HEK293 (cell line): ENCODE results near the gene SLC25A44.

Experiments used
- CTCF ChIA-PET: fragments of 350-600 bp; formaldehyde crosslinking; extraction: SDS; loops from one replicate; lab custom pipeline; 2021; ENCODE audit warnings: antibody characterized with exemption; lab: Yijun Ruan, JAX
- POLR2A ChIA-PET: fragments of 300-600 bp; formaldehyde crosslinking; extraction: SDS; loops from one replicate; lab custom pipeline; 2020; ENCODE audit warnings: antibody characterized with exemption, inconsistent platforms; lab: Yijun Ruan, JAX
- H3K27ac ChIP-seq: fragments of 200-500 bp; sonication (Bioruptor generic); 2 replicates; pipeline ENCODE4 v1.5.1; 2014; ENCODE audit warnings: low read depth, low read length, control low read depth, inconsistent platforms; ENCODE audit errors: extremely low read depth
- H3K36me3 ChIP-seq, 2 experiments: fragments of 200-500 bp in 1 of 2; sonication (Bioruptor generic) in 1 of 2; 1 replicate in 1 of 2; 2 replicates in 1 of 2; pipeline ENCODE4 v1.5.1; 2014 to 2017; ENCODE audit warnings: inconsistent platforms in 2 of 2, low read length in 2 of 2; ENCODE audit not compliant: control insufficient read depth in 2 of 2, insufficient read depth in 1 of 2
- H3K4me1 ChIP-seq: fragments of 200-500 bp; sonication (Bioruptor generic); 2 replicates; pipeline ENCODE4 v1.5.1; 2014; ENCODE audit warnings: mild to moderate bottlenecking, low read length, inconsistent platforms; ENCODE audit not compliant: control insufficient read depth, insufficient read depth
- H3K4me3 ChIP-seq: 2 replicates; pipeline ENCODE4 v1.5.1; 2011; ENCODE audit warnings: low read depth, mild to moderate bottlenecking, control low read depth, low read length, moderate library complexity
- H3K9me3 ChIP-seq: fragments of 200-500 bp; sonication (Bioruptor generic); 2 replicates; pipeline ENCODE4 v1.5.1; 2014; ENCODE audit warnings: low read depth, low read length, inconsistent platforms; ENCODE audit not compliant: control insufficient read depth, insufficient read depth
- BCL11B ChIP-seq: fragments of 450-650 bp; formaldehyde crosslinking; IDR thresholded peaks from 2 replicates; pipeline ENCODE4 v1.5.1; 2016; ENCODE audit warnings: low read depth, missing biosample characterization, missing genetic modification characterization
- EGR2 ChIP-seq: fragments of 450-650 bp; formaldehyde crosslinking; IDR thresholded peaks from 2 replicates; pipeline ENCODE4 v1.5.1; 2016; ENCODE audit warnings: low read depth, missing biosample characterization, missing genetic modification characterization
- GLIS2 ChIP-seq: fragments of 450-650 bp; formaldehyde crosslinking; IDR thresholded peaks from 2 replicates; pipeline ENCODE4 v1.5.1; 2016; ENCODE audit warnings: missing biosample characterization, missing genetic modification characterization
- HIC1 ChIP-seq: fragments of 450-650 bp; formaldehyde crosslinking; IDR thresholded peaks from 2 replicates; pipeline ENCODE4 v1.5.1; 2016; ENCODE audit warnings: missing biosample characterization, missing genetic modification characterization
- HOXA7 ChIP-seq: sonication (generic); formaldehyde crosslinking; IDR thresholded peaks from 2 replicates; pipeline ENCODE4 v1.8.1; 2022; ENCODE audit warnings: missing genetic modification reagents, borderline replicate concordance
- KLF17 ChIP-seq: fragments of 450-650 bp; formaldehyde crosslinking; IDR thresholded peaks from 2 replicates; pipeline ENCODE4 v1.5.1; 2016; ENCODE audit warnings: missing biosample characterization, missing genetic modification characterization
- PATZ1 ChIP-seq: fragments of 450-650 bp; formaldehyde crosslinking; IDR thresholded peaks from 2 replicates; pipeline ENCODE4 v1.5.1; 2016; ENCODE audit warnings: missing biosample characterization, missing genetic modification characterization
- ZNF112 ChIP-seq: fragments of 450-650 bp; formaldehyde crosslinking; IDR thresholded peaks from 2 replicates; pipeline ENCODE4 v1.5.0; 2017; ENCODE audit warnings: missing biosample characterization, missing genetic modification characterization
- ZNF501 ChIP-seq: fragments of 450-650 bp; formaldehyde crosslinking; IDR thresholded peaks from 2 replicates; pipeline ENCODE4 v1.5.1; 2016; ENCODE audit warnings: missing biosample characterization, missing genetic modification characterization
- ZNF548 ChIP-seq: fragments of 450-650 bp; formaldehyde crosslinking; IDR thresholded peaks from 2 replicates; pipeline ENCODE4 v1.5.1; 2016; ENCODE audit warnings: missing biosample characterization, missing genetic modification characterization
- ZNF600 ChIP-seq: fragments of 450-650 bp; formaldehyde crosslinking; IDR thresholded peaks from 2 replicates; pipeline ENCODE4 v1.5.1; 2016; ENCODE audit warnings: missing biosample characterization, missing genetic modification characterization

Gene SLC25A44

GRCh38 chr1:156244126-156244525 lies 50.2 kb downstream of the SLC25A44 start:
- 0 out of 2 replicates have a peak, but pooled peaks have one; percentile 10 for TF ChIP-seq BCL11B (tag by site-specific recombination)
- TF ChIP-seq HOXA7 (CRISPR knock-in tag): no peak
- Histone ChIP-seq H3K4me3 (no peak overlapping the region), H3K4me1 (no peaks in the 10 kb centered on the region), H3K27ac (no peak overlapping the region), H3K9me3 (no peaks in the 10 kb centered on the region), H3K36me3 (peaks cover 0 to 20% of the 10 kb centered on the region in 2 experiments; a peak in 1 of 3 replicates)
- ChIA-PET POLR2A (interaction anchor here (0.6 to 0.9 kb wide), 2 partner anchors 19 to 31 kb away, joined by 3 to 5 read pairs; partner anchors contain the start of gene PMF1), CTCF (interaction anchor here (1.4 kb wide), 1 partner anchor 19 kb away, joined by 6 read pairs; no protein-coding TSS in a partner anchor)

- ChIA-PET CTCF (interaction anchor here (1.4 to 1.6 kb wide), 2 partner anchors 20 to 104 kb away, joined by 4 to 6 read pairs; no protein-coding TSS in a partner anchor), POLR2A (interaction anchor here (0.6 to 0.9 kb wide), 2 partner anchors 20 to 32 kb away, joined by 3 to 5 read pairs; partner anchors contain the start of gene PMF1)
- H3K4me1 ChIP-seq: no peaks in the 10 kb centered on the region
- no peaks in the 10 kb centered on the region for H3K9me3 ChIP-seq
- TF ChIP-seq ZNF600 (peak; percentile 39), HIC1 (tag by site-specific recombination) (no peak)
- H3K4me3 ChIP-seq: no peak overlapping the region
- H3K27ac ChIP-seq: no peak overlapping the region
- peaks cover 0 to 21% of the 10 kb centered on the region in 2 experiments; a peak in 1 of 3 replicates for H3K36me3 ChIP-seq
These were observed 50.8 kb downstream of the SLC25A44 start for GRCh38 chr1:156244712-156245111.

- POLR2A ChIA-PET: interaction anchor here (0.8 to 1.1 kb wide), 2 partner anchors 28 to 37 kb away, joined by 3 read pairs; partner anchors contain the start of gene SMG5
- TF ChIP-seq ZNF548 (tag by site-specific recombination) (no peak), ZNF501 (no peak), EGR2 (tag by site-specific recombination) (no peak)
- Histone ChIP-seq H3K27ac (no peak overlapping the region), H3K4me3 (no peak overlapping the region), H3K36me3 (peaks cover 0 to 30% of the 10 kb centered on the region in 2 experiments; a peak in 1 of 3 replicates), H3K4me1 (no peaks in the 10 kb centered on the region), H3K9me3 (no peaks in the 10 kb centered on the region)
- CTCF ChIA-PET: interaction anchor here (0.7 to 1.6 kb wide), 4 partner anchors 18 to 105 kb away, joined by 3 to 6 read pairs (median 4); no protein-coding TSS in a partner anchor
These were observed 51.7 kb downstream of the SLC25A44 start for GRCh38 chr1:156245451-156246232.

- Histone ChIP-seq H3K4me1 (no peaks in the 10 kb centered on the region), H3K9me3 (no peaks in the 10 kb centered on the region), H3K36me3 (peaks cover 0 to 33% of the 10 kb centered on the region in 2 experiments; a peak in 1 of 3 replicates), H3K27ac (no peak overlapping the region)
- CTCF ChIA-PET: interaction anchor here (0.7 to 1.6 kb wide), 3 partner anchors 17 to 105 kb away, joined by 3 to 4 read pairs (median 4); no protein-coding TSS in a partner anchor
- POLR2A ChIA-PET: interaction anchor here (1.1 kb wide), 1 partner anchor 29 kb away, joined by 3 read pairs; no protein-coding TSS in a partner anchor
- TF ChIP-seq KLF17 (tag by site-specific recombination) (0 out of 2 replicates have a peak, but pooled peaks have one; percentile 20), PATZ1 (tag by site-specific recombination) (peak; percentile 30; the same call in 1 of the 2 replicates), ZNF112 (tag by site-specific recombination) (no peak), GLIS2 (tag by site-specific recombination) (0 out of 2 replicates have a peak, but pooled peaks have one; percentile 50)
- TF ChIP-seq, all 188 proteins: peak for 3
- no peak overlapping the region for H3K4me3 ChIP-seq
These were observed 52.4 kb downstream of the SLC25A44 start for GRCh38 chr1:156246241-156246780.
